ENCODE measurements around the gene FOXN1. TPM values are rescaled to one million over a fixed set of nuclear protein-coding genes. Genes with fewer than 3 reads are reported as not detected.
A peak's percentile ranks its signal among the peaks of the same experiment; 100 is the strongest.
"Not testable (repeated sequence)": the region's sequence is repeated elsewhere in the genome, so short reads cannot be mapped to it uniquely, and the experiment has no call there.

The FOXN1 gene
- total RNA-seq, 3 donors from 2014 or later (not counting 1 experiment from before 2014, with no cell fraction given) = not detected

GRCh38 chr17:28573966-28574480 is 67.9 kb downstream of the FOXN1 start:
- Histone ChIP-seq H3K36me3 (ENCODE audit: control insufficient read depth, insufficient read depth, low read length) (no peaks in the 10 kb centered on the region), H3K27ac (ENCODE audit: low read length) (no peak overlapping the region), H3K27me3 (ENCODE audit: control insufficient read depth, insufficient read depth, low read length) (no peaks in the 10 kb centered on the region), H3K4me3 (ENCODE audit: low read length) (no peak overlapping the region), H3K9me3 (ENCODE audit: control insufficient read depth, insufficient read depth, low read length) (no peaks in the 10 kb centered on the region), H3K4me1 (ENCODE audit: control insufficient read depth, insufficient read depth, low read length) (peaks cover 38% of the 10 kb centered on the region)
- ATAC-seq = no peak
- Mint-ChIP-seq H3K4me3 (no peak overlapping the region), H3K9me3 (no peaks in the 10 kb centered on the region), H3K27me3 (ENCODE audit: low read depth in 2 of 2) (no peaks in the 10 kb centered on the region), H3K4me1 (peaks cover 45 to 50% of the 10 kb centered on the region in 2 donors), H3K27ac (no peak overlapping the region), H3K36me3 (no peaks in the 10 kb centered on the region)
- WGBS (ENCODE audit: insufficient coverage) = 98% methylated on average over 6 of the region's 6 CpGs
- TF ChIP-seq CTCF (IDR thresholded peaks at IDR 0.05) = no peak
- DNase-seq = no peak
- intact Hi-C loops (cut with micrococcal nuclease) = no loop called here

- intact Hi-C loops (cut with micrococcal nuclease) = no loop called here
- peaks cover 43 to 48% of the 10 kb centered on the region in 2 donors for H3K4me1 Mint-ChIP-seq
- WGBS (ENCODE audit: insufficient coverage) = 94% methylated on average over 7 of the region's 7 CpGs
- Histone ChIP-seq H3K4me3 (ENCODE audit: low read length) (no peak overlapping the region), H3K9me3 (ENCODE audit: control insufficient read depth, insufficient read depth, low read length) (no peaks in the 10 kb centered on the region), H3K36me3 (ENCODE audit: control insufficient read depth, insufficient read depth, low read length) (no peaks in the 10 kb centered on the region), H3K4me1 (ENCODE audit: control insufficient read depth, insufficient read depth, low read length) (peaks cover 38% of the 10 kb centered on the region), H3K27ac (ENCODE audit: low read length) (no peak overlapping the region), H3K27me3 (ENCODE audit: control insufficient read depth, insufficient read depth, low read length) (no peaks in the 10 kb centered on the region)
- H3K27ac Mint-ChIP-seq = no peak overlapping the region
- no peak for TF ChIP-seq CTCF (IDR thresholded peaks at IDR 0.05)
- no peaks in the 10 kb centered on the region for H3K9me3 Mint-ChIP-seq
- H3K36me3 Mint-ChIP-seq = no peaks in the 10 kb centered on the region
- peak in 1 of 2 donors; percentile 40 for DNase-seq
- no peaks in the 10 kb centered on the region for H3K27me3 Mint-ChIP-seq (ENCODE audit: low read depth in 2 of 2)
- H3K4me3 Mint-ChIP-seq = no peak overlapping the region
- no peak for ATAC-seq
Measured at GRCh38 chr17:28574526-28574925, 68.4 kb downstream of the FOXN1 start.

GRCh38 chr17:28575126-28575795 is 69.1 kb downstream of the FOXN1 start:
- no peak for TF ChIP-seq CTCF (IDR thresholded peaks at IDR 0.05)
- Mint-ChIP-seq H3K36me3 (no peaks in the 10 kb centered on the region), H3K27ac (no peak overlapping the region), H3K27me3 (ENCODE audit: low read depth in 2 of 2) (no peaks in the 10 kb centered on the region), H3K4me1 (peaks cover 35 to 40% of the 10 kb centered on the region in 2 donors), H3K4me3 (no peak overlapping the region), H3K9me3 (no peaks in the 10 kb centered on the region)
- Histone ChIP-seq H3K4me3 (ENCODE audit: low read length) (no peak overlapping the region), H3K4me1 (ENCODE audit: control insufficient read depth, insufficient read depth, low read length) (peaks cover 35% of the 10 kb centered on the region), H3K36me3 (ENCODE audit: control insufficient read depth, insufficient read depth, low read length) (no peaks in the 10 kb centered on the region), H3K9me3 (ENCODE audit: control insufficient read depth, insufficient read depth, low read length) (no peaks in the 10 kb centered on the region), H3K27ac (ENCODE audit: low read length) (no peak overlapping the region), H3K27me3 (ENCODE audit: control insufficient read depth, insufficient read depth, low read length) (no peaks in the 10 kb centered on the region)
- ATAC-seq (no peak), DNase-seq (no peak)
- intact Hi-C loops (cut with micrococcal nuclease) = no loop called here
- 97% methylated on average over 14 of the region's 14 CpGs for WGBS (ENCODE audit: insufficient coverage)

GRCh38 chr17:28576016-28576415 is 69.9 kb downstream of the FOXN1 start:
- not testable (repeated sequence) for H3K9me3 ChIP-seq (ENCODE audit: control insufficient read depth, insufficient read depth, low read length); H3K9me3 Mint-ChIP-seq; ATAC-seq; H3K27me3 Mint-ChIP-seq (ENCODE audit: low read depth in 2 of 2); H3K27me3 ChIP-seq (ENCODE audit: control insufficient read depth, insufficient read depth, low read length); H3K36me3 ChIP-seq (ENCODE audit: control insufficient read depth, insufficient read depth, low read length); H3K4me3 ChIP-seq (ENCODE audit: low read length); H3K27ac ChIP-seq (ENCODE audit: low read length); DNase-seq; H3K36me3 Mint-ChIP-seq
- WGBS (ENCODE audit: insufficient coverage) = no CpG with 5 or more reads among the region's 3 CpGs
- H3K27ac Mint-ChIP-seq = peak overlapping the region; percentile 81 to 95
- intact Hi-C loops (cut with micrococcal nuclease) = loop anchor here (1.0 kb wide), 1 partner anchor 23 kb away; the partner anchor contains the start of gene SPAG5
- peaks cover 29 to 33% of the 10 kb centered on the region in 2 donors for H3K4me1 Mint-ChIP-seq
- H3K4me3 Mint-ChIP-seq = peak overlapping the region; percentile 78
- peaks cover 28% of the 10 kb centered on the region for H3K4me1 ChIP-seq (ENCODE audit: control insufficient read depth, insufficient read depth, low read length)
